Lung (tissue), 12 donors: ENCODE measurements around the gene KHK. TPM values are rescaled to one million over a fixed set of nuclear protein-coding genes. Genes with fewer than 3 reads are reported as not detected.

Experiments
- ATAC-seq: fragments of 200-7000 bp; cut with Tn5 transposase; one replicate; pipeline ENCODE4 v1.9.1; 2020; ENCODE audit warnings: moderate number of reproducible peaks; ENCODE audit not compliant: insufficient read depth, low FRiP score
- DNase-seq, 3 donors: peaks; one replicate each; pipeline ENCODE4 v3.0.0-alpha.2; 2013 to 2017
- H3K27ac ChIP-seq, 2 donors: one replicate each; pipeline ENCODE4 v1.5.1; 2013; ENCODE audit warnings: mild to moderate bottlenecking in 2 of 2, moderate library complexity in 2 of 2, control low read depth in 1 of 2, inconsistent platforms in 1 of 2, low read depth in 1 of 2, low read length in 1 of 2
- H3K27me3 ChIP-seq, 3 donors: one replicate each; pipeline ENCODE4 v1.5.1; 2013; ENCODE audit warnings: low read length in 2 of 3; ENCODE audit not compliant: control insufficient read depth in 3 of 3, insufficient read depth in 3 of 3
- H3K36me3 ChIP-seq, 4 donors: one replicate each; pipeline ENCODE4 v1.5.1; 2013; ENCODE audit warnings: low read length in 4 of 4, mild to moderate bottlenecking in 1 of 4, moderate library complexity in 1 of 4; ENCODE audit not compliant: control insufficient read depth in 4 of 4, insufficient read depth in 4 of 4
- H3K4me1 ChIP-seq, 5 donors: one replicate each; pipeline ENCODE4 v1.5.1; 2013; ENCODE audit warnings: low read length in 5 of 5, mild to moderate bottlenecking in 2 of 5, moderate library complexity in 1 of 5; ENCODE audit not compliant: control insufficient read depth in 5 of 5, insufficient read depth in 5 of 5
- H3K4me3 ChIP-seq: one replicate; pipeline ENCODE4 v1.5.1; 2013; ENCODE audit warnings: mild to moderate bottlenecking, control low read depth, moderate library complexity
- H3K9ac ChIP-seq, 2 donors: one replicate each; pipeline ENCODE4 v1.5.1; 2013; ENCODE audit warnings: low read length in 2 of 2, control low read depth in 1 of 2; ENCODE audit not compliant: insufficient read depth in 1 of 2
- H3K9me3 ChIP-seq, 4 donors: one replicate each; pipeline ENCODE4 v1.5.1; 2013; ENCODE audit warnings: low read length in 3 of 4, mild to moderate bottlenecking in 1 of 4, moderate library complexity in 1 of 4; ENCODE audit not compliant: control insufficient read depth in 4 of 4, insufficient read depth in 3 of 4
- CTCF ChIP-seq: IDR thresholded peaks from 2 replicates; pipeline ENCODE4 v1.5.1; 2012; ENCODE audit warnings: mild to moderate bottlenecking; ENCODE audit errors: control extremely low read depth, extremely low read depth
- WGBS, 2 donors: extraction: QIAGEN DNeasy Blood & Tissue Kit; methylation state at CpG; one replicate each; pipeline ENCODE4 v1.1.7; 2013; 5-methylcytosine and 5-hydroxymethylcytosine counted together
- polyA plus RNA-seq, 2 donors: library from polyadenylated mRNA; stranded (reverse); fragments of 200-250 nt; gene quantifications; one replicate each; pipeline ENCODE4 v1.2.1, GENCODE V29; 2013
- total RNA-seq, 2 donors: library from RNA; depleted of rRNA in 1 of 2; stranded (reverse); fragments of >200 nt in 1 of 2; gene quantifications; one replicate each; pipeline ENCODE4 v1.2.1, GENCODE V29; 2014 to 2021
- donor health status: control.
- donor health status: control.
- donor health status: Bipolar disorder and iron deficiency.
- donor health status: healthy.
- donor health status: DM: yes; HTN: yes; CAD: no.

Gene KHK
- total and polyA plus RNA-seq, 4 donors, result 1.6 to 7.6 (median 3.7) TPM

DNA sequence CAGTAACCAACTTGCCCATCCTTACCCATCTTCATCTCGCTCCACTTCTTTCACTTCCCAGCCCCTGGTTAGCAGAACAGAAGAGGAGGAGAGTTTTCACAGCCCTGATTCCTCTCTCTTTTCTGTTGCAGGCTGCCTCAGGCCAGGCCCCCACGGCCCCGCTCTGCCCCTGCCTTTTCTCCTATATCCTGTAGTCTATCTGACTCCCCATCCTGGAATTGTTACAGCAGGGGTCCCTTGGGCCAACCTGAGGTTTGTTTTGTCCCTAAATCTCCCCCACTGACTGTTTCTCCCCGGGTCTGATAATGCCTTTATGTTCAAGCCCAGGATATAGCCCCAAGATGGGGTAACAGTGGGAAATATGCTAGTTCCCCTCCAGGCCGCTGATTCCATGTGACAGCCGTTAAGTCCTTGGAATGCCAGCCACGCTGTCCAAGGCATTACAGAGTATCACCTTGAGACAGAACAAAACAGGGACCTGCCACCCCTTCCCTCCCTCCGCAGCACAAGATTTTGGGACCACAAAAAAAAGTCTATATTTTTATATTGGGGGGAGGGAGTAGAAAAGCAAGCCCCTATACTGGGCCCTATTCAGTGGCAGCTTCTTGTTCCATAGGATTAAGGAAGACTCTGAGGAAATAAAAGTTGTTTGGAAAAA, 16.5 kb upstream of the KHK start:
- Histone ChIP-seq H3K4me3 (no peak overlapping the region), H3K4me1 (peaks cover 11 to 48% (median 28%) of the 10 kb centered on the region in 5 donors), H3K9ac (peak overlapping the region; percentile 61 to 90), H3K27me3 (no peaks in the 10 kb centered on the region), H3K27ac (no peak overlapping the region), H3K9me3 (no peaks in the 10 kb centered on the region), H3K36me3 (peaks cover 7 to 33% (median 26%) of the 10 kb centered on the region in 4 donors)
- DNase-seq (no peak), ATAC-seq (no peak)
- 84 to 90% methylated on average over 8 of the region's 8 CpGs for WGBS, 2 donors
- no peak for TF ChIP-seq CTCF

DNA sequence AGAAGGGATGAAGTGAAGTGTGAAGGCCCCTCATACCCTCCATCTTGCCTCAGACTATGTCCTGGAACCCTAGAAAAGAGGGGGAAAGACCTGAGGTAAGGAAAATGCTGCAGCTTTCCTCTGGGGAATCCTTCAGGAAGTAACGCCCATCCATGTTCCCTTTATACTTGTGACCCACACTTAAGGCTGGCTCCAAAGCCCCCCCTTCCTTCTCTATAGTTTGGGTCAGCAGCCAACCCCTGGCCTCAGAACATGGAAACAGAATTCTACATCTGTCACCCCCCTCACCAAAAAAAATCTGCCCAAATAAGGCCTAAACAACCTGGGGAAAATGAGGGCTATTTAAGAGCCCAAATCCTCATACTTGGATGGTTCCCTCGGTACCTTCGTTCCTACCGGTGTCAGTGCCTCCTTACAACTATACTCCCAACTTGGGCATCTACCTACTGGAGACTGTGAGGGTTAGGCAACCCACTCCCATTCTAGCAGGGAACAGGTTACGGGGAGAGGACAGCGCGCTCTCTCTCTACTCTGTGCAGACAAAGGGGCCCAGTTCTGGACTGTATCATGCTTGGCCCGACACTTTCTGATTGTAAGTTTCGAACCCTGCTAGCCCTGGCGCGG, 15.8 kb upstream of the KHK start:
- ATAC-seq (no peak), DNase-seq (no peak)
- Histone ChIP-seq H3K27me3 (no peaks in the 10 kb centered on the region), H3K27ac (peak overlapping the region; percentile 88 to 94), H3K9me3 (no peaks in the 10 kb centered on the region), H3K36me3 (peaks cover 7 to 29% (median 24%) of the 10 kb centered on the region in 4 donors), H3K4me1 (peaks cover 11 to 55% (median 33%) of the 10 kb centered on the region in 5 donors), H3K9ac (peak overlapping the region; percentile 61 to 90), H3K4me3 (peak overlapping the region; percentile 84)
- WGBS, 2 donors, result 3 to 4% methylated on average over 11 of the region's 11 CpGs
- no peak for TF ChIP-seq CTCF

- TF ChIP-seq CTCF, result no peak
- DNase-seq (peak; percentile 96 to 98 (median 97)), ATAC-seq (peak; percentile 99)
- Histone ChIP-seq H3K9ac (peak within 1 kb of the TSS; percentile 61 to 90), H3K4me3 (peak within 1 kb of the TSS; percentile 84), H3K27me3 (no peaks in the 10 kb centered on the region), H3K4me1 (peaks cover 11 to 62% (median 39%) of the 10 kb centered on the region in 5 donors), H3K9me3 (no peaks in the 10 kb centered on the region), H3K27ac (peak within 1 kb of the TSS; percentile 95 to 98), H3K36me3 (peaks cover 7 to 28% (median 24%) of the 10 kb centered on the region in 4 donors)
- 0 to 1% methylated on average over 53 to 86 of the region's 86 CpGs for WGBS, 2 donors
These were observed 15.1 kb upstream of the KHK start, which contains the start of gene OST4 for GRCh38 chr2:27071277-27071989. OST4 (minus strand) TSS chr2:27071654.
